ENCODE data around the gene TUT1. TPM values are rescaled to one million over a fixed set of nuclear protein-coding genes. Genes with fewer than 3 reads are reported as not detected.
A peak's percentile ranks its signal among the peaks of the same experiment; 100 is the strongest.

The TUT1 gene, protein sequence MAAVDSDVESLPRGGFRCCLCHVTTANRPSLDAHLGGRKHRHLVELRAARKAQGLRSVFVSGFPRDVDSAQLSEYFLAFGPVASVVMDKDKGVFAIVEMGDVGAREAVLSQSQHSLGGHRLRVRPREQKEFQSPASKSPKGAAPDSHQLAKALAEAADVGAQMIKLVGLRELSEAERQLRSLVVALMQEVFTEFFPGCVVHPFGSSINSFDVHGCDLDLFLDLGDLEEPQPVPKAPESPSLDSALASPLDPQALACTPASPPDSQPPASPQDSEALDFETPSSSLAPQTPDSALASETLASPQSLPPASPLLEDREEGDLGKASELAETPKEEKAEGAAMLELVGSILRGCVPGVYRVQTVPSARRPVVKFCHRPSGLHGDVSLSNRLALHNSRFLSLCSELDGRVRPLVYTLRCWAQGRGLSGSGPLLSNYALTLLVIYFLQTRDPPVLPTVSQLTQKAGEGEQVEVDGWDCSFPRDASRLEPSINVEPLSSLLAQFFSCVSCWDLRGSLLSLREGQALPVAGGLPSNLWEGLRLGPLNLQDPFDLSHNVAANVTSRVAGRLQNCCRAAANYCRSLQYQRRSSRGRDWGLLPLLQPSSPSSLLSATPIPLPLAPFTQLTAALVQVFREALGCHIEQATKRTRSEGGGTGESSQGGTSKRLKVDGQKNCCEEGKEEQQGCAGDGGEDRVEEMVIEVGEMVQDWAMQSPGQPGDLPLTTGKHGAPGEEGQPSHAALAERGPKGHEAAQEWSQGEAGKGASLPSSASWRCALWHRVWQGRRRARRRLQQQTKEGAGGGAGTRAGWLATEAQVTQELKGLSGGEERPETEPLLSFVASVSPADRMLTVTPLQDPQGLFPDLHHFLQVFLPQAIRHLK
- 10 to 100 TPM in 1 of 4 donors, 1 to 10 TPM in 3; 7.1 to 19.3 (median 8.6) TPM for total RNA-seq

DNA sequence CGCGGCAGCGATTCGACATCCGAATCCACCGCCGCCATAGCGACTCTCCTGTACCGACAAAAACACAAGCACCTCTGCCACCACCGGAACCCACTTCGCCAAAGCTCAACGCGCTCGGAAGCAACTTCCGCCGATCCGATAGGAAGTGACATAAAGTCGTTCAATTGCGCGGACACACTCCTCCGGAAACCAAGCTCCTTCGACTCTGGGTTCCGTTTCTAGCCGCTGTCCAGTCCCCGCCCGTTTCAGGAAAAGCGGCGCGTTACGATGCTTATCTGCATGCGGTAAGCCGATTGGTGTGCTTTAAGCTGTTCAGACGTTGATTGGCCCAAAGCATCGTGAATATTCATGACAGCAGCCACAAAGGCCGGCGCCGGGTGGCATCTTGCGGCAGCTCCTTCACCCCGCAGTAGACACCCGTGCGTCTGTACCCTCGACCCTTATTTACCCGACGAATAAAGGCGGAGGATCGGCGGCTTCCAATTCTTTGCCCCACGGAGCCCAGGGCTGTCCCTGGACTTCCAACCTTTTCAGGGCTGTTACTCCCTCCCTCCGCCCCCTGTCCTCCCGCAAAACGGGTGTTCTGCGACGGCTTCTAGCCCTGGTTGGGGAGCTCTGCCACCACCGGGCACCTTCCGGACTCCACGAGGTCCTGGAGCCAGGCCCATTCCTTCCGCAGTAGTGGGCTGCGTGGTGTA lies at the start of gene TUT1:
Gene TUT1 (minus strand): TSS at position 76 of the 698 bp plus-strand sequence. CDS start 38 bp downstream, at position 38.
- H3K4me3 ChIP-seq, result peak within 1 kb of the TSS; percentile 55 to 69
- intact Hi-C loops (cut with DNase I; ENCODE audit: low total_unique reads), result no loop called here
- H3K4me1 ChIP-seq, result no peaks in the 10 kb centered on the region
- no peaks in the 10 kb centered on the region for H3K27me3 ChIP-seq
- peak; percentile 97 for DNase-seq
- no peaks in the 10 kb centered on the region for H3K36me3 ChIP-seq
- H3K9me3 ChIP-seq, result no peaks in the 10 kb centered on the region
- TF ChIP-seq, protein P1, sequence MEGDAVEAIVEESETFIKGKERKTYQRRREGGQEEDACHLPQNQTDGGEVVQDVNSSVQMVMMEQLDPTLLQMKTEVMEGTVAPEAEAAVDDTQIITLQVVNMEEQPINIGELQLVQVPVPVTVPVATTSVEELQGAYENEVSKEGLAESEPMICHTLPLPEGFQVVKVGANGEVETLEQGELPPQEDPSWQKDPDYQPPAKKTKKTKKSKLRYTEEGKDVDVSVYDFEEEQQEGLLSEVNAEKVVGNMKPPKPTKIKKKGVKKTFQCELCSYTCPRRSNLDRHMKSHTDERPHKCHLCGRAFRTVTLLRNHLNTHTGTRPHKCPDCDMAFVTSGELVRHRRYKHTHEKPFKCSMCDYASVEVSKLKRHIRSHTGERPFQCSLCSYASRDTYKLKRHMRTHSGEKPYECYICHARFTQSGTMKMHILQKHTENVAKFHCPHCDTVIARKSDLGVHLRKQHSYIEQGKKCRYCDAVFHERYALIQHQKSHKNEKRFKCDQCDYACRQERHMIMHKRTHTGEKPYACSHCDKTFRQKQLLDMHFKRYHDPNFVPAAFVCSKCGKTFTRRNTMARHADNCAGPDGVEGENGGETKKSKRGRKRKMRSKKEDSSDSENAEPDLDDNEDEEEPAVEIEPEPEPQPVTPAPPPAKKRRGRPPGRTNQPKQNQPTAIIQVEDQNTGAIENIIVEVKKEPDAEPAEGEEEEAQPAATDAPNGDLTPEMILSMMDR (IDR thresholded peaks at IDR 0.05), result peak in 2 of 4 experiments; percentile 32 to 35
- peak; percentile 82 to 90 for TF ChIP-seq POLR2A (IDR thresholded peaks at IDR 0.05)
- peak within 1 kb of the TSS; percentile 88 to 91 for H3K27ac ChIP-seq

DNA sequence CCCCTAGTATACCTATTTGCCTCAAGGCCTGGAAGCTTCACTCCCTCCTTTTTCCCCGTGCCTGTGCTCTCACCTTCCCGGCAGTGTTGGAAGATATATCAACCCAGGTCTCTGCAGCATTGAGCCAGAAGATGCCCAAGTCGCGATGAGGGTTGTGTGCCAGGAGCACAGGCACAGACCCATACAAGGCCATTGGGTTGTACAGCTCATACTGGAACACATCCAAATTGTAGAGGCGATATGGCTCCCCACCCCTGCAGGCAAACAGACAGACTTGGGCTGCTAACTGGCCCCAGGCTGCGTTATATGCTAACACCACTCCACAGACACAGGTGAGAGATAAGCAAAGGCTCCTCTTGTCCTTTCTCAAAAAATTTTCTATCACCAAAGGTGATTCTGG lies 41.2 kb upstream of the TUT1 start:
- intact Hi-C loops (cut with DNase I; ENCODE audit: low total_unique reads), result no loop called here
- H3K27me3 ChIP-seq, result no peaks in the 10 kb centered on the region
- H3K4me1 ChIP-seq, result no peaks in the 10 kb centered on the region
- TF ChIP-seq POLR2A (IDR thresholded peaks at IDR 0.05), result no peak
- TF ChIP-seq, protein P1 (IDR thresholded peaks at IDR 0.05), result no peak
- no peak overlapping the region for H3K4me3 ChIP-seq
- H3K27ac ChIP-seq, result no peak overlapping the region
- no peaks in the 10 kb centered on the region for H3K36me3 ChIP-seq
- H3K9me3 ChIP-seq, result no peaks in the 10 kb centered on the region
- DNase-seq, result no peak

DNA sequence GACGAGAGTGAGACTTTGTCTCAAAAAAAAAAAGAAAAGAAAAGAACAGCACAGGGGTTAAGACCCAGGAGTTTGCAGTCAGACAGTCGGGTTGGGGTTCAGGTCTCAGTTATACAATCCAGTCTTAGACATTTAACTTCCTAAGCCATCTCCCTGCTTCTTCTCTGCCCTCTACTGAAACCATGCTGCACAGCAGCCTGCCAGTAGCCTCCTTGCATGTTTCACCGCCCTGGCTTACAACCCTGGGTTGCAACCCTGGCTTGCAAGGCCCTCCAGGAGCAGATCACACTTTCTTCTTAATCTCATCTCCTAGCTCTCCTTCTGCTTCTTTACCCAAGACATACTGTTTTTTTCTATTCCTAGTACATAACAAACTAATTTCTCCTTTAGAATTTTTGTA lies 36.4 kb upstream of the TUT1 start:
- H3K9me3 ChIP-seq, result no peaks in the 10 kb centered on the region
- intact Hi-C loops (cut with DNase I; ENCODE audit: low total_unique reads), result no loop called here
- H3K4me3 ChIP-seq, result no peak overlapping the region
- H3K27ac ChIP-seq, result no peak overlapping the region
- no peak for DNase-seq
- H3K27me3 ChIP-seq, result no peaks in the 10 kb centered on the region
- no peaks in the 10 kb centered on the region for H3K4me1 ChIP-seq
- TF ChIP-seq, protein P1 (IDR thresholded peaks at IDR 0.05), result no peak
- no peak for TF ChIP-seq POLR2A (IDR thresholded peaks at IDR 0.05)
- no peaks in the 10 kb centered on the region for H3K36me3 ChIP-seq

DNA sequence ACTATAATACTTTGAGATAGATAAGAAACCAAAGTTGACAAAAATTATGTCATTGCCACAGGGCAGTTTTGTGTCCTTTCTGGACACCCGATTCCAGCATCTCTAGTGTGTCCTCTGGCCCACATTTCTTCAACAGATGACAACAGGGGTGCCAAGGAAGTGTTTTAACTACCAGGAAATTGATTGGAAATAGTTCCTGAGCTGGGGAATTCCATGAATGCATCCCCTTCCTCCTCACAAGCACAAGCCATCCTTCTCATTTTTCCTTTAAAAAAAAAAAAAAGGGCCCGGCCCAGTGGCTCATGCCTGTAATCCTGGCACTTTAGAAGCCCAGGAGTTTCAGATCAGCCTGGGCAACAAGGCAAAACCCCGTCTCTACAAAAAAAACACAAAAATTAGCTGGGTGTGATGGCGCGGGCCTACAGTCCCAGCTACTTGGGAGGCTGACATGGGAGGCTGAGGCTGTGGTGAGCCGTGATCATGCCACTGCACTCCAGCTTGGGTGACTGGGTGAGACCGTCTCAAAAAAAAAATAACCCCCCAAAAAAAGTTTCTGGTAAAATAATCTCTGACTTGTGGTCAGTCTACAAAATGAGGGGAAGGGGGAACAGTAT lies 31.3 kb upstream of the TUT1 start:
- no peaks in the 10 kb centered on the region for H3K27me3 ChIP-seq
- no peak for DNase-seq
- H3K4me3 ChIP-seq, result no peak overlapping the region
- H3K36me3 ChIP-seq, result no peaks in the 10 kb centered on the region
- intact Hi-C loops (cut with DNase I; ENCODE audit: low total_unique reads), result no loop called here
- peak overlapping the region; percentile 68 to 85 for H3K27ac ChIP-seq
- no peak for TF ChIP-seq POLR2A (IDR thresholded peaks at IDR 0.05)
- TF ChIP-seq, protein P1 (IDR thresholded peaks at IDR 0.05), result no peak
- H3K9me3 ChIP-seq, result no peaks in the 10 kb centered on the region
- H3K4me1 ChIP-seq, result peaks cover 5 to 6% of the 10 kb centered on the region in 2 donors
